Measurements from ENCODE around the gene SPINK13. TPM values are rescaled to one million over a fixed set of nuclear protein-coding genes. Genes with fewer than 3 reads are reported as not detected.
"Not testable (repeated sequence)": the region's sequence is repeated elsewhere in the genome, so short reads cannot be mapped to it uniquely, and the experiment has no call there.

The SPINK13 gene
- total RNA-seq, 2 donors from 2014 or later = not detected

DNA sequence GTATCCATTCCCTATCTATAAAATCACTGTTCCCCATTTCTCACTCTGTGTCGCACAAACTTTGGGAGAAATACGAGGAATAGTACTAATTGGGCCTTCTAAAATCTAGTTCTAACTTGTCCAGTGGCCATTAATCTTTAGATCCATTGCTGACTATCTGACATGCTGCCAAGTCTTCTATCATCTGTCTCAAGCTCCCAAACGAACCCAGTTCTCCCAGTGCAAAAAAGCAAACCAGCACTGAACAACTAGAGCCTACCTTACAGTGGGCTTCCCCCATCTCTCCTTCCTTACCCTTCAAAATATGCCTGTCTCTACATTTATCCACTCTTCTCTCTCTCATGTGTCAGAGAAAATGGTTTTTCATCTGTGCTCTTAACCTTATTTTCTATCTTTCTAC, 40.4 kb downstream of the SPINK13 start:
- no peak for ATAC-seq
- DNase-seq = no peak
- intact Hi-C loops (cut with DNase I) = no loop called here

DNA sequence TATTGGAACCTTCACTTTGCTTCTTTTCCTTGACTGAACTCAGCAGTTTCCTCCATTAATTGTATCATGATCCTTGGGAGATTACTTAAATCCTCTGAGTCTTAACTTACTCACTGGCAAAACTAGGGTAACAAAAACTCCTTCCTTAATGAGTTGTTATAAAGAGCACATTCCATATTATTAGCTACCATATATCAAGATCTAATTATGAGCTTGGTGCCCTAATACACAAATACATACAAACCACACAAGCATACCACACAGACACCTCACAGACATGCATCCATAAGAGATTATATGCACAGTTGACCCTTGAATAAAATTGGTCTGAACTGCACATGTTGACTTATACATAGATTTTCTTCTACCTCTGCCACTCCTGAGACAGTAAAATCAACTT, 41.2 kb downstream of the SPINK13 start:
- ATAC-seq = no peak
- DNase-seq = no peak
- intact Hi-C loops (cut with DNase I) = no loop called here

DNA sequence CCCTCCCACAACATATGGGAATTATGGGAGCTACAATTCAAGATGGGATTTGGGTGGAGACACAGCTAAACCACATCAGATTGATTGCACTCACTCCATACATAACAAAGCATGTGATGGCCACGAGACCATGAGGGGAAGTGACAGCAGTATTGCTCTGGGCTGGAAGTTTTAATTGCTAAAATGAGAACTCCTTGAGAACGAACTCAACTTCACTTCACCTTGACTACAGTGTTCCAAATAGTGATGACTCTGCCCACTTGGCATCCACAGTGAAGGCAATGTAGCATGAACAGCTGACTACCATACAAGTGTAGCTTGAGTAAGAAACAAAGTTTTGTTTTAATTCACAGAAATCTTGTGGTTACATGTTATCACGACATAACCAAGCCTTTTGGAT, 42.9 kb downstream of the SPINK13 start:
- intact Hi-C loops (cut with DNase I) = no loop called here
- ATAC-seq (no peak), DNase-seq (no peak)

GRCh38 chr5:148312153-148312552, 43.6 kb downstream of the SPINK13 start, which contains the start of gene SPINK7:
Gene SPINK7, plus strand, starts transcription at chr5:148312423. Its CDS starts 61 bp downstream, at chr5:148312484.
- no peak for DNase-seq
- intact Hi-C loops (cut with DNase I) = no loop called here
- no peak for ATAC-seq

DNA sequence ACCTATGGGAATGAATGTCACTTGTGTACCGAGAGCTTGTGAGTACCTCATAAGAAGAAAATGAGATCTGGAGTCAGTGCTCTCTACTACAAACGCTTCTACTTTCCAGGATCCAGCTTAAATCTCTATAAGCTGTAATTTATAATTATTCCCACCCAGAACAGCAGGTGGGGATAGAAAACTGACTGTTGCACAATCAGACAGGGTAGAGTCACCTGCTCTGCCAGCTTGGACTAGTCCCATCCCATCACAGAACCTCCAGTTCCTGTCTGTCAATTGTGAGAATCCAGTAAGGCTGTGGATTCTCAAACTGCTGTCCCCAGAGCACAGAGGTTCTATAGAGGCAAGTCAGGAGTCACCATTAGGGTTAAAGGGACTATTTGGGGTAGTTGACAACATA, 45.6 kb downstream of the SPINK13 start:
- intact Hi-C loops (cut with DNase I) = no loop called here
- DNase-seq (no peak), ATAC-seq (no peak)

GRCh38 chr5:148314731-148315130, 46.1 kb downstream of the SPINK13 start:
- intact Hi-C loops (cut with DNase I) = no loop called here
- ATAC-seq (peak in 1 of 2 donors; percentile 30), DNase-seq (no peak)

DNA sequence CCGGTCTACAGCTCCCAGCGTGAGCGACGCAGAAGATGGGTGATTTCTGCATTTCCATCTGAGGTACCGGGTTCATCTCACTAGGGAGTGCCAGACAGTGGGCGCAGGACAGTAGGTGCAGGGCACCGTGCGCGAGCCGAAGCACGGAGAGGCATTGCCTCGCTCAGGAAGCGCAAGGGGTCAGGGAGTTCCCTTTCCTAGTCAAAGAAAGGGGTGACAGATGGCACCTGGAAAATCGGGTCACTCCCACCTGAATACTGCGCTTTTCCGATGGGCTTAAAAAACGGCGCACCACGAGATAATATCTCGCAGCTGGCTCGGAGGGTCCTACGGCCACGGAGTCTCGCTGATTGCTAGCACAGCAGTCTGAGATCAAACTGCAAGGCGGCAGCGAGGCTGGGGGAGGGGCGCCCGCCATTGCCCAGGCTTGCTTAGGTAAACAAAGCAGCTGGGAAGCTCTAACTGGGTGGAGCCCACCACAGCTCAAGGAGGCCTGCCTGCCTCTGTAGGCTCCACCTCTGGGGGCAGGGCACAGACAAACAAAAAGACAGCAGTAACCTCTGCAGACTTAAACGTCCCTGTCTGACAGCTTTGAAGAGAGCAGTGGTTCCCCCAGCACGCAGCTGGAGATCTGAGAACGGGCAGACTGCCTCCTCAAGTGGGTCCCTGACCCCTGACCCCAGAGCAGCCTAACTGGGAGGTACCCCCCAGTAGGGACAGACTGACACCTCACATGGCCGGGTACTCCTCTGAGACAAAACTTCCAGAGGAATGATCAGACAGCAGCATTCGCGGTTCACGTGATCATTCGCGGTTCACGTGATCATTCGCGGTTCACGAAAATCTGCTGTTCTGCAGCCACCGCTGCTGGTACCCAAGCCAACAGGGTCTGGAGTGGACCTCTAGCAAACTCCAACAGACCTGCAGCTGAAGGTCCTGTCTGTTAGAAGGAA, 51.7 kb downstream of the SPINK13 start:
- DNase-seq; ATAC-seq; intact Hi-C loops (cut with DNase I): not testable (repeated sequence)

GRCh38 chr5:148333262-148333849, 64.8 kb downstream of the SPINK13 start:
- ATAC-seq = no peak
- DNase-seq = no peak
- intact Hi-C loops (cut with DNase I) = no loop called here

DNA sequence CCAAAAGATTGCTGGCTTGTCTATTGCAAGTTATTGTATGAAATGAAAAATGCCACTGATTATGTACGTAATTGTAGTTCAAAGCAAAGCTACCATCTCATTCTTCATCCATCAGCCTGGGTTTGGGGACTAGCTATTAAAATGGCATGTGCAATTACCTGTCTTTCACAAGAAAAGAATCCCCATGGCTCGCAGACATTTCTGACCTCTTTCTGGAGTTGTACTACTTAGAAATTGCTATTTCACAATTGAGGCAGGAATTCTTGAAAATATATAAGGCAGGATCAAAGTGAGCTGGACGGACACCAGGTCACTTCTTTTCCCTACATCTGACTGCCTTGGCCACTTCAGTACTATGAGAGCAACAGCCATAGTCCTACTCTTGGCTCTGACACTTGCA, 66.7 kb downstream of the SPINK13 start, which contains the start of gene SPINK9:
Gene SPINK9, plus strand, starts transcription at position 301 of the 400 bp plus-strand sequence. Its CDS starts 55 bp downstream, at position 356.
- intact Hi-C loops (cut with DNase I) = no loop called here
- no peak for ATAC-seq
- DNase-seq = no peak

Other genes with a start within 250 kb of the SPINK13 start
- gene SPINK5, start 204.8 kb upstream of the SPINK13 start, total RNA-seq = under 1 TPM; 0.18 to 0.65 TPM
- gene SPINK14, start 100.2 kb upstream of the SPINK13 start, total RNA-seq = not detected
- gene SPINK6, start 65.8 kb upstream of the SPINK13 start, total RNA-seq = not detected
- not detected for gene MARCOL, start 30.3 kb upstream of the SPINK13 start, total RNA-seq
- gene SPINK7, start 43.6 kb downstream of the SPINK13 start, total RNA-seq = not detected
- not detected for gene SPINK9, start 66.8 kb downstream of the SPINK13 start, total RNA-seq
- 10 to 100 TPM; 33.5 to 39.6 TPM for gene FBXO38, start 115.2 kb downstream of the SPINK13 start, total RNA-seq

Measured in left cardiac atrium (tissue), 4 donors.